HepG2 (cell line): ENCODE results near the gene COMMD4.

Source experiments
- FOXM1 ChIP-seq: sonication (generic); formaldehyde crosslinking; IDR thresholded peaks from 2 replicates; pipeline ENCODE4 v1.5.0; 2020; ENCODE audit warnings: missing genetic modification reagents
- KDM6A ChIP-seq: IDR thresholded peaks from 2 replicates; pipeline ENCODE4 v1.6.1; 2016; ENCODE audit warnings: low read depth
- MYC ChIP-seq: sonication (generic); formaldehyde crosslinking; IDR thresholded peaks from 2 replicates; pipeline ENCODE4 v1.9.0; 2021; ENCODE audit warnings: missing genetic modification reagents, borderline replicate concordance
- RBAK ChIP-seq: sonication (generic); formaldehyde crosslinking; IDR thresholded peaks from 2 replicates; pipeline ENCODE4 v1.5.1; 2020; ENCODE audit warnings: mild to moderate bottlenecking, missing genetic modification reagents
- REST ChIP-seq, 2 experiments: IDR thresholded peaks; 2 replicates each; pipeline ENCODE4 v1.6.1; 2011 to 2012; ENCODE audit warnings: low read length in 2 of 2, borderline replicate concordance in 1 of 2, low read depth in 1 of 2, mild to moderate bottlenecking in 1 of 2, moderate library complexity in 1 of 2
- ZBTB34 ChIP-seq: sonication (generic); formaldehyde crosslinking; IDR thresholded peaks from 2 replicates; pipeline ENCODE4 v1.8.0; 2022; ENCODE audit warnings: mild to moderate bottlenecking, missing genetic modification reagents
- ZNF281 ChIP-seq: sonication (generic); formaldehyde crosslinking; IDR thresholded peaks from 2 replicates; pipeline ENCODE4 v1.4.0; 2020; ENCODE audit warnings: missing genetic modification reagents, borderline replicate concordance
- ZNF468 ChIP-seq: sonication (generic); formaldehyde crosslinking; IDR thresholded peaks from 2 replicates; pipeline ENCODE4 v1.8.0; 2022; ENCODE audit warnings: mild to moderate bottlenecking, moderate library complexity, missing genetic modification reagents

GRCh38 chr15:75314552-75315290 is 21.1 kb upstream of the COMMD4 start:
- TF ChIP-seq MYC (CRISPR knock-in tag) (no peak), KDM6A (CRISPR knock-in tag) (no peak), FOXM1 (CRISPR knock-in tag) (no peak), REST (IDR thresholded peaks at IDR 0.05; ENCODE audit: borderline replicate concordance in 1 of 2, low read depth in 1 of 2, low read length in 2 of 2) (no peak), ZNF281 (CRISPR knock-in tag) (no peak), RBAK (CRISPR knock-in tag) (no peak), ZBTB34 (CRISPR knock-in tag) (no peak), ZNF468 (CRISPR knock-in tag) (no peak)
